Immature natural killer cell (primary cell): ENCODE data around the gene TH. TPM values are rescaled to one million over a fixed set of nuclear protein-coding genes. Genes with fewer than 3 reads are reported as not detected.

Source experiments
- DNase-seq, 3 donors: peaks; one replicate each; pipeline ENCODE4 v3.0.0; 2022; ENCODE audit warnings: mixed read lengths in 1 of 3
- H3K27ac Mint-ChIP-seq, 6 donors: one replicate each; pipeline ENCODE4 v1.8.0; 2020; ENCODE audit warnings: mixed read lengths in 6 of 6, mild to moderate bottlenecking in 5 of 6, inconsistent platforms in 4 of 6, moderate library complexity in 3 of 6
- H3K27me3 Mint-ChIP-seq, 3 donors: one replicate each; pipeline ENCODE4 v1.8.0; 2020 to 2021; ENCODE audit warnings: low read depth in 3 of 3, mild to moderate bottlenecking in 3 of 3, mixed read lengths in 3 of 3, moderate library complexity in 3 of 3, inconsistent platforms in 1 of 3
- H3K36me3 Mint-ChIP-seq, 3 donors: one replicate each; pipeline ENCODE4 v1.8.0; 2020; ENCODE audit warnings: mixed read lengths in 3 of 3, inconsistent platforms in 2 of 3, mild to moderate bottlenecking in 2 of 3
- H3K4me1 Mint-ChIP-seq, 2 donors: one replicate each; pipeline ENCODE4 v1.8.0; 2020; ENCODE audit warnings: inconsistent platforms in 2 of 2, mild to moderate bottlenecking in 2 of 2, mixed read lengths in 2 of 2, moderate library complexity in 1 of 2
- H3K4me3 Mint-ChIP-seq, 5 donors: one replicate each; pipeline ENCODE4 v1.8.0; 2020; ENCODE audit warnings: mild to moderate bottlenecking in 5 of 5, mixed read lengths in 5 of 5, inconsistent platforms in 3 of 5, moderate library complexity in 3 of 5
- H3K9me3 Mint-ChIP-seq, 6 donors: one replicate each; pipeline ENCODE4 v1.8.0; 2020; ENCODE audit warnings: mild to moderate bottlenecking in 6 of 6, mixed read lengths in 6 of 6, inconsistent platforms in 4 of 6, moderate library complexity in 3 of 6
- polyA plus RNA-seq, 3 donors: library from polyadenylated mRNA; unstranded; fragments of 300-500 nt; fragmentation: Illumina TruSeq; gene quantifications; one replicate each; pipeline ENCODE4 v1.2.3, GENCODE V29; 2021

The TH gene
- polyA plus RNA-seq, 3 donors from 2014 or later, result not detected

DNA sequence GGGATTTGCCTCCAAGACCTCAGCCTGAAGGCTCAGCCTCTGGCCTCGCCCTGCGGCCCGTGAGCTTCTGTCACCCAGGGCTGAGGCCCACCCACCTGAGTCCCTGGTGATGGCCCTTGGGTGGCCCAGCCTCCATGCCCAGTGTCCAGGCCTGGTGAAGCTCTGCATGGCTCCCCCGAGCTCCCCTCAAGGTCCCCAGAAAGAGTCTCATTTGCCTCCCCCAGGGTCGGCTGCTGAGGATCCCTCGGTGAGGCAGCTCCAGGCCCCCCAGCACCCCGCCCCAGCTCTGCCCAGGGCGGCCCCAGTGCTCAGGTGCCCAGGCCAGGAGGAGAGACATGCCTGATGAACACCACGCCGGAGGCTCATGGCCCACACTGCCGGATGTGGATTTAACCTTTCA is 2.1 kb upstream of the TH start:
- Mint-ChIP-seq H3K9me3 (no peaks in the 10 kb centered on the region), H3K36me3 (no peaks in the 10 kb centered on the region), H3K4me3 (no peak overlapping the region), H3K27me3 (peaks cover 0 to 1% (median 0%) of the 10 kb centered on the region in 3 donors), H3K27ac (no peak overlapping the region), H3K4me1 (no peaks in the 10 kb centered on the region)
- no peak for DNase-seq

DNA sequence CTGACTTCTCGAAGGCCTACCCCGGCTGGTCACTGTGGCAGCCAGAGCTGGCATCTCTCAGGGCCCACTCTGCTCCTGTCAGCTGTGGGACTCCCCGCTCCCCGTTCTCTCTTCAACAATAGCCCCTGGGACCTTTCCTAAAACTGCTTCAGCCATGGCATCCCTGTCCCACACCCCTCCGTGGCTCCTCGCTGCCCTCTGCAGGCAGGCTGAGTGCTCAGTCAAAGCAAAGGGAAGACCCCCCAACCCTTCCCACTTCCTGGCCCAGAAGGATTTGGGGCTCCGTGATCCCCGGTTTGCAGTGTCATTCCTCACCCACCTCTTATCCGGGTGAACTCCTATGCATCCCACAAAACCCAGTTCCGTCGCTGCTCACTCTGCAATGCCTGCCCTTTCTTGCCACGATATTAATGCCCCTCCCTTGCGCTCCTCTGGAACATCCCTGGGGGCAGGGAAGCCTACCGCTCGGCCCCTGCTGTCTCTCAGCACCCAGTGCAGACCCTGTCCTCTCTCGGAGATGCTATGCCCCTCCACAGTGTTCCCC is 1.6 kb upstream of the TH start:
- Mint-ChIP-seq H3K36me3 (no peaks in the 10 kb centered on the region), H3K27ac (no peak overlapping the region), H3K4me3 (no peak overlapping the region), H3K9me3 (no peaks in the 10 kb centered on the region), H3K4me1 (no peaks in the 10 kb centered on the region), H3K27me3 (peaks cover 0 to 1% (median 0%) of the 10 kb centered on the region in 3 donors)
- no peak for DNase-seq

DNA sequence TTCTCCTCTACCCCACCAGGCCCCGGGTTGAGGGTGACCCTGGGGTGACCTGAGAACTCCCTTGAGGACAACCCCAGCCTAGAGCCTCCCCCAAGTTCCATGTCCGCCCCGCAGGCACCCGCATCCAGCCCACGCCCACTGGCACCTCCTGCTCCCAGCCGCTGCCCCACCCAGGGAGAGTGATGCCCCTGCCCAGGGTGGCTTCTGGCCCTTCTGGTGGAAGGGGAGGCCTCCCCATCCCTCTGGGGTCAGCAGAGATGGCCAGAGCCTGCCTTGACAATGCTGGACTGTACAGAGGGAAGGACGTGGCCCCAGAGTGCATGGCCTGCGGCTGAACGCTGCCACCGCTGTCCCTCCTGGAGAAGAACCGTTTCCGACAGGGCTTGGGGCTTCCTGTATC is 1.1 kb upstream of the TH start:
- Mint-ChIP-seq H3K4me3 (no peak overlapping the region), H3K36me3 (no peaks in the 10 kb centered on the region), H3K27me3 (peaks cover 0 to 1% (median 0%) of the 10 kb centered on the region in 3 donors), H3K9me3 (no peaks in the 10 kb centered on the region), H3K27ac (no peak overlapping the region), H3K4me1 (no peaks in the 10 kb centered on the region)
- no peak for DNase-seq

DNA sequence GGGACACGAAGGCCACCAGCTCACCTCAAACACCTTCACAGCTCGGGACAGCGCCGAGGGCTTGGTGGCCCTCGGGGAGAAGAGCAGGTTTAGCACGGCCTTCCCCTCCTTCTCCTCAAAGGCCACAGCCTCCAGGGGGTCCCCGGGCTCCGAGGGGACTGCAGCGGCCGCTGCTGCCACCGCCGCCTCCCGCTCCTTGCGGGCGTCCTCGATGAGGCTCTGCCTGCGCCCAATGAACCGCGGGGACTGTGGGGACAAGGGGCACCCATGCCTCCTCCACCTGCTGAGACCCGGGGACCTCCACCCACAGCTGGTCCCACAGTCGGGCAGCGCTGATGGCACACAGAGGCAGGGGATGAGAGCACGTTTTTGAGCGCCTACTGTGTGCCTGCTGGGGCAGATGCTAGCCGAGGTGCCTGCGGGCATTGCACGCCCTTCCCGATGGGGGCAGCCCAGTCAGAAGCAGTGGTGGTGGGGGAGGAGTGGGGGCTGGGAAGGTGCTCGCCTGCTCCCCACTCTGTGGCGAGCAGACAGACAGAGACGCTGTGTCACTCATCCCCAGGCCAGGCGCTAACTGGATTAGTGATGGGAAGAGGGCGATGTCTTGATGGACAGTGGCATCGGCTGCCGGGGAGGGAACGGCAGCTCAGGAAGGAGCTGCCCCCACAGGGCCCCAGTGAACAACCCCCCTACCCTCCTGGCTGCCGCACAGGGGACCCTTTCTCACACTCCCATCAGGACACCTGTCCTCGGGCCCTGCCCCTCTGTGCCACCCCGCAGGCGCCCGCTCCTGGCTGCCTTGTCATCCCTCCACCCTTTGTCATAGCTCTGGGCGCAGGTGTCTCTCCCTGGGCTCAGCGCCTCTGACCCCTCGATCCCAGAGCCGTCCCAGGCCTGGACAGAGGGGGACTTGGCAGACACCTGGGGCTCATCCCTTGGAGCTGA is 1.7 kb downstream of the TH start:
- DNase-seq, result no peak
- H3K36me3 Mint-ChIP-seq, result no peaks in the 10 kb centered on the region
- H3K27ac Mint-ChIP-seq, result no peak overlapping the region
- H3K9me3 Mint-ChIP-seq, result no peaks in the 10 kb centered on the region
- no peak overlapping the region for H3K4me3 Mint-ChIP-seq
- H3K4me1 Mint-ChIP-seq, result no peaks in the 10 kb centered on the region
- no peaks in the 10 kb centered on the region for H3K27me3 Mint-ChIP-seq

DNA sequence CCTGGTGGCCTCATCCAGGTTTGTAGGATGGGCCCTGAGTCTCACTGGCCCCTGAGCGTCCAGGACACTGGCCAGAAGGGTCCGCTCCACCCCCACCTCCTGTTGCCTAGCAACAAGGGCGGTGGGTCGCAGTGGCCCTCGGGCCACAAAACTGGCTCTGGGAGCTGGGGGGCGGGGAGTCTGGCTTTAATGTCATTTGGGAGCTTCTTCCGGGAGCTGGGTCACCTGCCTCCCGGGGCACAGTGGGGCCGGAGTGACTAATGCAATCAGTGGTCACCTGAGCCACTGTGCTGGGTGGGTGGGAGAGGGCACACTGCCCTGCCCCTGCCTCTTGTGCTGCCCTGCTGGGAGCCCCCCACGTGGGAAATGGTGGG is 2.6 kb downstream of the TH start:
- DNase-seq, result no peak
- no peaks in the 10 kb centered on the region for H3K36me3 Mint-ChIP-seq
- no peaks in the 10 kb centered on the region for H3K27me3 Mint-ChIP-seq
- H3K4me3 Mint-ChIP-seq, result no peak overlapping the region
- H3K4me1 Mint-ChIP-seq, result no peaks in the 10 kb centered on the region
- H3K9me3 Mint-ChIP-seq, result no peaks in the 10 kb centered on the region
- H3K27ac Mint-ChIP-seq, result no peak overlapping the region

DNA sequence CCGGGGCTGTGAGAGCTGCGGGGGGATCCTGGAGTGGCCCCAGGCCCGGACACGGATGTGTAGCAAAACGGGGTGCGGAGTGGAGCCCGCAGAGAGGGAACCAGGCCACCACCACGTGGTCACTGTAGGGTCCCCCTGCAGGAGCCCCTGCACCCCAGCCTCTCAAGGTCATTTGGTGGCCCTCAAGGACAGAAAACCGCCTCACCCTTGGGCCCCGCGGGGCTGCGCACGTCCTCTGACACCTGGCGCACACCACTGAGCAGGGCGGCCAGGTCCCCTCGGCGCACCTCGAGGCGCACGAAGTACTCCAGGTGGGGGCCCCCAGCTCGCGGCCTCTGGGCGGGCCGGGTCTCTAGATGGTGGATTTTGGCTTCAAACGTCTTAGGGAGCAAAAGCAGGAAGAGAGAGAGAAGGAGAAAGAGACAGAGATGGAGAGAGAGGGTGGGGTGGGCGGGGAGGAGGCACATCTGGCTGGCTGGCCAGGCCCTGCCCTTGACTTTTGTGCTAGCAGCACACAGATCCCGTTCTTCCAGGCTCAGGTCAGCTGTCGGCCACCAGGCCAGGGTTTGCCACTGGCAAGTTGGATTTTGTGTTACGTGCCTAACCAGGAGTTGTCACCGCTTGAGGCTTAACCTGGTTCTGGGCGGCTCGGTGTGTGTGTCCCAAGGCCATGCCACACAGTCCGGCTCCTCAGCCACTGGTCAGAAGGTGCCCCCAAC is 3.2 kb downstream of the TH start:
- DNase-seq, result no peak
- Mint-ChIP-seq H3K9me3 (no peaks in the 10 kb centered on the region), H3K27ac (no peak overlapping the region), H3K4me3 (no peak overlapping the region), H3K27me3 (no peaks in the 10 kb centered on the region), H3K4me1 (no peaks in the 10 kb centered on the region), H3K36me3 (no peaks in the 10 kb centered on the region)

DNA sequence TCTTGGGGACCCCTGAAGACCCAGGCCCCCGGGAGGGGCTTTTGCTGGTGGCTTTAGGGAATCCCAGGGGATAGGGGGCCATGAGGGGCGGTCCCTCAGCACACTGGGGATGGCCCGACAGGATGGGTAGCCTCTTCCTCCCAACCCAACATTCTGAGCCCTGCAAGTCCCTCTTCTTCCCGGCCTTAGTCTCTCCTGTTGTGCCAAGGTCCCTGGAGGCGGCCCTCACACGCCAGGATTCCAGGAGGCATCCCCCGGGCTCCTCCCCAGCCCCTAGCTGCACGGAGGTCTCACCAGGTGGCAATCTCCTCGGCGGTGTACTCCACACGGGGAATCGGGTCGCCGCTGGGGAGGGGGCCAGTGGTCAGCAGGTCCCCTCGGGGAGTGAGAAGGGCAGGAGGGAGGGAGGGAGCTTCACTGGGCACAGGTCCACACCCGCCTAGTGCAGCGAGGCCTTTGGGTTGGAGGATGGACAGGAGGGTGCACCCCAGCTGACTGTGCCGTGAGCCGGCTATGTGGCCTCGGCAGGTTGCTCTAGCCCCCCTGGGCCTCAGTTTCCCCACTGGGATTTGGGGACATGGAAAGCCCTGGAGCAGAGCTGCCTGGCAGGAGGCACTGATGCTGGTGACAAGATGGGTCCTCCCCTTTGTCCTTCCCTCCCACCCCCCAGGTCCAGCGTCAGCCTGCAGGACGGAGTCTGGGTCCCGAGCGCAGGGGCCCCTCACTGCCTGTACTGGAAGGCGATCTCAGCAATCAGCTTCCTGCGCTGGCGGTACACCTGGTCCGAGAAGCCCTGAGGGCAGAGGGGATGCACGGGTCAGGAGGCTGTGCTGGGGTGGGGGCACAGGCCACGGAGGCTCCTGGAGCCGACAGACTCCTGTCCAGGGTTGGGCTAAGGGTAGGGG is 4.2 kb downstream of the TH start:
- H3K36me3 Mint-ChIP-seq, result no peaks in the 10 kb centered on the region
- H3K9me3 Mint-ChIP-seq, result no peaks in the 10 kb centered on the region
- no peak for DNase-seq
- H3K4me3 Mint-ChIP-seq, result no peak overlapping the region
- no peaks in the 10 kb centered on the region for H3K4me1 Mint-ChIP-seq
- no peak overlapping the region for H3K27ac Mint-ChIP-seq
- no peaks in the 10 kb centered on the region for H3K27me3 Mint-ChIP-seq

DNA sequence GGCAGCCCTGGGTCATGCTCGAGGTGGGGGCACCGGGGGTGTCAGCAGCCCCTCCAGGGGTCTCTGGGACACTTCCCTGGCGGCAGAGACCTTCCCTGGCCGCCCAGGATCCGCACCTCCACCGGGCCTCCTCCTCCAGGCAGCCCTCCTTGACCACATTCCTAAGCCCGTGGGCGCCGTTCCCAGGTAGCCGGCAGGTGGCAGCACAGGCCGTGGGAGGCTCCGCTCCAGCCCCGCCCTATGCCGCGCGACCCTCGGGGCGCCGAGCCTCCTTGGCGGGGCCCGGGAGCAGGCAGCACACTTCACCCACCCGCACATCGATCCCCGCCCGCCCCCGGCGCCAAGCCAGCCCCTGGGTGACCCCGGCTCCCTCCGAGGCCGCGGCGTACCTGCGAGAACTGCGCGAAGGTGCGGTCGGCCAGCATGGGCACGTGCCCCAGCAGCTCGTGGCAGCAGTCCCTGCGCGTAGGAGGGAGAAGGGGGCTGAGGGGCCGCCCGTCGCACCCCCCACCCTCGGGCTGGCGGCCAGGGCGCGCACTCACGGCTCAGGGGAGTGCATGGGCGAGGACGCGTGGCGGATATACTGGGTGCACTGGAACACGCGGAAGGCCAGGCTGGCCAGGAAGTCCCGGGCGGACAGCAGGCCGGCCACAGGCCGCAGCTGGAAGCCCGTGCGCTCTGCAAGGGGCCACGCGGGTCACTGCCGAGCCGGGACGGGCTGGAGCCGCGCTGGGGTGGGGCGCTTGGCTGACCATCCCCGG is 5.3 kb downstream of the TH start:
- H3K27ac Mint-ChIP-seq, result no peak overlapping the region
- H3K4me1 Mint-ChIP-seq, result no peaks in the 10 kb centered on the region
- peak in 2 of 3 donors; percentile 32 to 39 for DNase-seq
- H3K4me3 Mint-ChIP-seq, result no peak overlapping the region
- H3K36me3 Mint-ChIP-seq, result no peaks in the 10 kb centered on the region
- no peaks in the 10 kb centered on the region for H3K9me3 Mint-ChIP-seq
- H3K27me3 Mint-ChIP-seq, result no peaks in the 10 kb centered on the region

DNA sequence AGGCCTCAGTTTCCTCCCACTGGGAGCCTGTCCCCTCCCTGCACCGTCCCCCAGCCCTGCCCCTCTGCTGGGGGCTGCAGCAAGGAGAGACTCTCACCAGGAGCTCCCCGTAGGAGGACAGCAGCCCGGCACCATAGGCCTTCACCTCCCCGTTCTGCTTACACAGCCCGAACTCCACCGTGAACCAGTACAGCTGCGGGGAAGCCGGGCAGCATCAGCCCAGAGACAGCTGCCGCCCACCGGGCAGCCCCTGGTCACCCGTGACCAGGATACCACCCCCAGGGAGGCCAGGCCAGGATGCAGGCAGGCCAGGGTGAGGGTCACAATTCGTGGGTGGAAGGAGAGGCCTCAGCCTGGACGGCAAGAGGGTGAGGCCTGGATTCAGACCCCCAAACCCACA is 6.0 kb downstream of the TH start:
- no peaks in the 10 kb centered on the region for H3K27me3 Mint-ChIP-seq
- H3K4me3 Mint-ChIP-seq, result no peak overlapping the region
- H3K4me1 Mint-ChIP-seq, result no peaks in the 10 kb centered on the region
- H3K9me3 Mint-ChIP-seq, result no peaks in the 10 kb centered on the region
- no peak overlapping the region for H3K27ac Mint-ChIP-seq
- no peaks in the 10 kb centered on the region for H3K36me3 Mint-ChIP-seq
- no peak for DNase-seq

DNA sequence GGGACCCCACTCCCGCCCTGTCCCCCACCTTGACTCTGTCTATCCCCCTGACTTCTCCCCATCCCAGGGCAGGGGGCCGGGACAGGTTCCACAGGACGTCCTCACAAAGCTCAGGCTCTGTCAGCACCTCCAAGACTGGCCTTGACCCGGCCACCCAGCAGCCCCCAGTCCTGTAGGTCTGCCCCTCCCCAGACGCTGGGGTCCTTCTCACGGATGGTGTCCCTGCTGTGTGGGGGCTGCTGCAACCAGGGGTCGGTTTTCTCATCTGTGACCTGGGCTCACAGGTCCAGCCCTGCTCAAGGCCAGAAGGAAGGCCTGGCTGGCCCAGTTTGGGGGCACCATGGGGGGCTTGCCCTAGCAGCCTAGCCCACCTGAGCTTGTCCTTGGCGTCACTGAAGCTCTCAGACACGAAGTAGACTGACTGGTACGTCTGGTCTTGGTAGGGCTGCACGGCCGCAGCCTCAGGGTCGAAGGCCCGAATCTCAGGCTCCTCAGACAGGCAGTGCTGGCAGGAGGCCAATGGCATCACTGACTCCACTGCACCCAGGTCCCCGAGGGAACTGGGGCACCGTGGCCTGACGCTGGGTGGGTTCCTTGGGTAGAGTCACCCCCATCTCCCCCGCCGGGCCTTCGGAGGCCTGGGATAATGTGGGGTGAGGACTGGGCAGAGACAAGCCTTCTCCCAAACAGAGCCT is 6.6 kb downstream of the TH start:
- Mint-ChIP-seq H3K27ac (no peak overlapping the region), H3K4me1 (no peaks in the 10 kb centered on the region), H3K9me3 (no peaks in the 10 kb centered on the region), H3K36me3 (no peaks in the 10 kb centered on the region), H3K4me3 (no peak overlapping the region), H3K27me3 (no peaks in the 10 kb centered on the region)
- no peak for DNase-seq

DNA sequence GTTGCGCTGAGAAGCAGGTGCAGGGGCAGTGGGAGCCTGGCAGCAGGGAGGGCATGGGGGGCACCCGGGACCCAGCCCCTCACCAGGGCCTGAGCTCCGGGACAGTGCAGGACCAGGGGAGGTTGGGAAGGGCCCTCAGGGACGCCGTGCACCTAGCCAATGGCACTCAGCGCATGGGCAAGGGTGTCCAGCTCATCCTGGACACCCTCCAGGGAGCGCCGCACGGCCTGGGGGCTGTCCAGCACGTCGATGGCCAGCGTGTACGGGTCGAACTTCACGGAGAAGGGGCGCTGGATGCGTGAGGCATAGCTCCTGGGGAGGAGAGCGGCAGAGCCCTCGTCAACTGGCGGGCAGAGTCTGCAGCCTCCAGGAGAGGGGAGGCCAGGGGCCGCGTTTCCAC is 7.5 kb downstream of the TH start:
- Mint-ChIP-seq H3K27ac (no peak overlapping the region), H3K4me1 (no peaks in the 10 kb centered on the region), H3K36me3 (no peaks in the 10 kb centered on the region), H3K9me3 (no peaks in the 10 kb centered on the region), H3K27me3 (peaks cover 0 to under 1% (median 0%) of the 10 kb centered on the region in 3 donors), H3K4me3 (no peak overlapping the region)
- no peak for DNase-seq

DNA sequence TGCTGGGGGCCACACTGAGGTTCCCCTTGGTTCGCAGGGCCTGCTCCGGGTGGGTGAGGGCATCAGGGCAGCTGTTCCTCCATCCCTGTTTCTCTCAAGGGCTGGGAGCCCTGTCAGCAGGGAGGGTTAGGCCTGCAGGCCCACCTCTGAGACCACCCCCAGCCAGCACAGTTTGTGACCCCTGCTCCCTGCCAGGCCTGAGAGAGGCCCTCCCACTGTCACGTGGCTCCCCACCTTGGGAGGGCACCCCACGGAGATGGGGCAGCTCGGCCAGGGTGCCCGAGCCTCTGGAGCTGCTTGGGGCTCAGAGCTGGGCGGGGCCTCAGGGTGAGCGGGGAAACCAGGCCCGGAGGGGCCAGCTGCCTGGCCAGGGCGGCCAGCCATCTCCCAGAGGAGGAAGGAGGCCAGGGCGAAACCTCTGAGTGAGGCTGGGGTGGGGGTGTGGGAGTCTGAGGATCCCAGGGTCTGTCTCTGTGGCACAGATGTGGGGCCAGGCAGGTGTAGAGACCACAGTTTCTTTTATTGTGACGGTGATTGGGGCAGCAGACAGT is 8.1 kb downstream of the TH start:
- Mint-ChIP-seq H3K4me1 (no peaks in the 10 kb centered on the region), H3K27ac (no peak overlapping the region), H3K27me3 (peaks cover 0 to 1% (median 0%) of the 10 kb centered on the region in 3 donors), H3K4me3 (no peak overlapping the region), H3K36me3 (no peaks in the 10 kb centered on the region), H3K9me3 (no peaks in the 10 kb centered on the region)
- no peak for DNase-seq
